Epidermal melanocyte (primary cell): Measurements from ENCODE around the gene CPXM1.

Experiments used
- DNase-seq: peaks from one replicate; pipeline ENCODE4 v3.0.0; 2011; ENCODE audit warnings: low spot score; ENCODE audit not compliant: insufficient read length

Gene CPXM1

DNA sequence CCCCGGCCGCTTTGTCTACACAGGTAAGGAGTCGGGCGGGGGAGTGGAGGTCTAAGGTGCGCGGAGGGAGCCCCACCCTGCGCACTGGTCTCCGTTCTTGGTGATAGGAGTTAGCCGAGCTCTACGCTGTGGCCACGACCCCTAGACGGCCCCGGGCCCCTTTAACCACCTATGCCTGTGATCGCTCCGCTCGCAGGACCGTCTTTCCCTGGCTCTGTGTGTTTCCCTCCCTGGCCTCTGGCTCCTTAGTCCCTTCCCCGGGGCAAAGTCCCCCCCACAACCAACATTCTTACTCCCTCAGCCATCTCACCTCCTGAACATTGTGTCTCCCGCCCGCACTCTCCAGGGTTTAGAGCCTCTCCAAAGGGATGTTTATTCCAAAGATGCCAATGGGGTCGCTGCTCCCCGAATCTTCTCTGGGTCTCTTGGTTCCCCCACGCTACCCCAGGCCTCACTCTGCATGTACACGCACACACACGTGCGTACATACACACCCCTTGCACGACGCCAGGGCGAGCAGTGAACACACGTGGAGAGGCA lies 50.4 kb downstream of the CPXM1 start:
- DNase-seq, result no peak

DNA sequence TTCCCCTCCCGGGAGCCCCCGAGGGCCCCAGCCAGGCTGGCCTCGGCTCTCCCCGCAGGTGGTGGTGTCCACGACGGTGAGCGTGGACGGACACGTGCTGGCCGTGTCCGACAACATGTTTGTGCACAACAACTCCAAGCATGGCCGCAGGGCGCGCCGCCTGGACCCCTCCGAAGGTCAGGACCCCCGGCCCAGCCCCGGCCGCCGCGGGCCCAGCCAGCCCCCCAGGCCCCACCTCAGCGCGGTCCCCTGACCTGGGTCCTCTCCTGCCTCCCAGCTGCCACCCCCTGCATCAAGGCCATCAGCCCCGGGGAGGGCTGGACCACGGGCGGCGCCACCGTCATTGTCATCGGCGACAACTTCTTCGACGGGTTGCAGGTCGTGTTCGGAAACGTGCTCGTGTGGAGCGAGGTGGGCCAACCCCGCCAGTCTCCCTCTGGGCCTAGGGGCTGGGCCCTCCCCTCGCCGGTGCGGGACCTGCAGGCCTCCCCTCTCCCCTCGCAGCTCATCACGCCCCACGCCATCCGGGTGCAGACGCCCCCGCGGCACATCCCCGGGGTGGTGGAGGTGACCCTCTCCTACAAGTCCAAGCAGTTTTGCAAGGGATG lies 51.0 kb downstream of the CPXM1 start:
- no peak for DNase-seq

DNA sequence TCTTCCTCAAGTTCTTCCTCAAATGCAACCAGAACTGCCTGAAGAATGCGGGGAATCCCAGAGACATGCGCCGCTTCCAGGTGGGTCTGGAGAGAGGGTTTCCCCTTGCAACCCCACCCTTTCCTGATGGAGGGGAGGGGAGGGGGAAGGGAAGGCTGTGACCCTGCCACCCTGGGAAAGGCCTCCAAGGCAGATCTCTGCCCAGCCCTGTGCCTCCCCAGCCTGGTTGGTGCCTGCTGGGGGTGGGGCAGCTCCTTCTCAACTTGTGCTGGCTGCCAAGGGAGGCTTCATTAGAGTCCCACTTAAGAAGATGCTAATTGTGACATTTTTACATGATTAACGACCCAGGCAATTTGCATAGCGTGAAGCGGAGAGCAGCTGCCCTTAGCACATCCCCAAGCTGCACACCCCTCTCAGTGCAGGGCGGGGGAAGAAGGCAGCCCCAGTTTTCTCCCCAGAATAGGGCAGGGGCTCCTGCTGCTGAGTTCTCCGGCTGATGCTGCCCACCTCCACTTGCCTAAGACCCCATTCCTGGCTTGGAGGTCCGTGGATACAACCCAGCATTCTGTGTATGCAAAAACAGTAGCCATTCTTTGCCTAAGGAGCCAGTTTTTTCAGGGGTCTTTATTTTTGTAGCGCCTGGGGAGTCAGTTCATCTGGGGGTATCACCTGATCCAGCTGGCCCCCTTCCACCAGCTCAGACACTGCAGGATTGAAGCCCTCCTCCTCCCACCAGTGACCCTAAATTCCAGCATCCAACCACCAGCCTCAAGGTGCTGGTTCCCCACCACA lies 51.7 kb downstream of the CPXM1 start:
- DNase-seq, result no peak

DNA sequence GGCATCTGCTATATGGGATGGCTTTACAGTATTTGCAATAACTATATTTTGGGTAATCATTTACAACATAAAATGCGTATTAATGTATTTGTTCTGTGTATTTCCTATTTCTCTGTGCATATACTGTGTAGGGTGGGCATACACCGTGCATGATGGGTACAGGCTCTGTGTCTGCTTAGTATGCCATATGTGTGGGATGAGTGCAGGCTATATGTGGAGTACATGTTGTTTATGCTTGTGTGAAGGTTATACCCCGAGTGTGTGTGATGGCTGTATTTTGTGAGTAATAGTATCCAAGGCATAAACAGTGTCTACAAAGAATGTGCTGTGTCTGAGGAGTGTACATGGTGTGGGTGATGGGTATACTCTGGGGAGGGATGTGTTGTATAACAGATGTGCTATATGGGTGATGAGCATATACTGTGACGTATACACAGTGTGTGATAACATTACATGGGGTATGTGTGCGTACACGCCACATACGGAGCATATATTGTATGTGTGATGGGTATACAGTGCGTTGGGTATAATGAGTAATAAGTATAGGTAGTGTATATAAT lies 52.7 kb downstream of the CPXM1 start:
- DNase-seq, result no peak

DNA sequence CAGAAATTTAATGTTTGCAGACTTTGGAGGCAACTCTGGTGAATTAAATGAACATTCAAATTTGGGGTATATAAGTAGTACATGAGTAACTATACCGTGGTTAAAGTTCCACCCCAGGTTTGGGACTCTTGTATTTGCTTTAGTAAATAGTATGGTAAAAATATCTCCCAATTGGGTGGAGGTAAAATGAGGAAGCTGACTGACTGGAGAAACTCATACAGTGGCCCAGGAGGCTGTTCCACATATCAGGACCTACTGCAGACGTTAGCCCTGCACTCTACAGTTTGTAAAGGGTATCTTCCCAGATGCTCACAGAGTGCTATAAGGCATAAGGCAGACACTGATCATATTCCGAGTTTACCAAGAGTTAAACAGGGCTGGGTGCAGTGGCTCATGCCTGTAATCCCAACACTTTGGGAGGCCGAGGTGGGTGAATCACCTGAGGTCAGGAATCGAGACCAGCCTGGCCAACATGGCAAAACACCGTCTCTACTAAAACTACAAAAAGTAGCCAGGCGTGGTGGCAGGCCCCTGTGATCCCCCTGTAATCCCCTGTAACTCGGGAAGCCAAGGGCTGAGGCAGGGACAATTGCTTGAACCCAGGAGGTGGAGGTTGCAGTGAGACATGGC lies 53.7 kb downstream of the CPXM1 start:
- DNase-seq, result no peak

DNA sequence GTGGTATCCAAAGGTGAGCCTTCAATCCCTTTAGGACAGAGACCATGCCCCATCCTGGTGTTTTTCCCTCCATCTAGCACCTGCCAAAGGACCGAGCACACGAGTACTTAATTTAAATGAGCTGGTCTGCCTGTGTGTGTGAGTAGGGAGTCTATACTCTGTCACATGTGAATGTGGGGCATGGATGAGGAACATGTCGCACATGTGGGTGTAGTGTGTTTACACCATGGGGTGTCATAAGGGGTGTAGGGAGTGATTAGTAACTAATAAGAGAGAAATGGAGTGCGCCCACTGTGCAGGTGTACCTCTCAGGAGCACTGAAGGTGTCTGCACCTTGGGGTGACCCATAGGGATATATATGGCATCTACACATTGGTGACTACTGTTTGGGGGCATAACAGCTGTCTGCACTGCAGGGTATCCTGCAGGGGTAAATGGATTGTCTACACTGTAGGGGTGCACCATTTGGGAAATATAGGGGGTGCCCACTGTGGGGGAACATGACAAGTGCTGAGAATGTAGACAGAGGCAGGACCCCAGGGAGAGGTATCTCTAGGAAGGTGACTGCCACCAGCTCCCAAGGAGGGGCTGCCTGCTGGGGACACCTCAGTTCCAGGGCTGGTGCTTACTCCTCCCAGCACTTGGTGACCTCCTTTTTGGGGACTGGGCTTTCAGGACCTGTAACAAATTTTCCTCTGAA lies 54.3 kb downstream of the CPXM1 start:
- DNase-seq, result no peak

DNA sequence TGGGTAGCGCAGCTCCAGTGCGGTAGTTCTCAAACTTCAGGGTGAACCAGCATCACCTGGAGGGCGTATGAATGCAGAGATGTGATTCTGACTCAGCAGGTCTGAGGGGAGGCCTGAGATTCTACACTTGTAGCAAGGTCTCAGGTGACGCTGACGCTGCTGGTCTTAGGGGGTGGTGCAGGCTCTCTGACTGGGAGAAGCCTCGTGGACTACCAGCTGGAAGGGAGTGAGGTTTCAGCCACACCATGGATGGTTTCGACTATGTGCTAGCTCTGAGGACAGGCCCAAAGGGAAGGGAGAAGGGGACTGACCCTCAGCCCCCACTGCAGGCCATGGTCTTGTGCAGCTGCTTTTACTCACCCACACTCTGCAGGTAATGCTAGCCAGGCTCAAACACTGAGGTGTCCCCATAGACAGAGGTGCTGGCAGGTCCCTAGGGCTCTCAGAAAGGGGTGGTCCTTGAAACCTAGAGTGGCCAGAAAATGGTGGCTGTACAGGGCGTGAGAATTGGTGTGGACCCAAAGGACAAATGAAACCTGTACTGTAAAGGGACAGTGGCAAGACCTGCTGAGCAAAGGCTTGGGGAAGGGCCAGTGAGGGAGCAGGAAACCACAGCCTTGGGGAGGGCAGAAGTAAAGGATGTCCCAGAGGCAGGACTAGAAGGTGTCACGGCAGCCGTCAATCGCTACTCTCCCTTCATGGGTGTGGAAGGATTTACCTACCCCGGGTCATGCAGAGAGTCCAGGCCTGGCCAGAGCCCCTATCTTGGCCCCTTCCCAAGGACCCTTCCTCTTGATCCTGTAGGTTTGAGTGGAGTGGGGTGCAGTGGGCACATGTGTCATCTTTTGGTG lies 55.1 kb downstream of the CPXM1 start:
- no peak for DNase-seq
